ENCODE data around the gene CDH18.

CDH18 gene

DNA sequence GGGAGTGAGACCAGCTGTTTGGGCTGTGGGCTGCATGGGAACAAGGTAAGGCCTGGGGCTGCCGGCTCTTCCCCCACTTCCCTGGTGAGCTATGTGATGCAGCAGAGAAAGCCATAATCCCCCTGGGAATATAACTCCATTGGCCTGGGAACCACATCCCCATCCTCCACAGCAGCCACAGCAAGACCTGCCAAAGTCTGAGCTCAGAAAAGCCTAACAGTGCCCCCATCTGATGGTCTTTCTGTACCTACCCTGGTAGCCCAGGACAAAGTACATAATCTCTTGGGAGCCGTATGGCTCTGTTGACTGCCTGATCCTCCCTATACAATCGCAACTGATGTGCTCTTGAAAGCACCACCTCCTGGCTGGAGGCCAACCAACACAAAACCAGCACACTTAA is 432.6 kb downstream of the CDH18 start:
- no peak for DNase-seq

DNA sequence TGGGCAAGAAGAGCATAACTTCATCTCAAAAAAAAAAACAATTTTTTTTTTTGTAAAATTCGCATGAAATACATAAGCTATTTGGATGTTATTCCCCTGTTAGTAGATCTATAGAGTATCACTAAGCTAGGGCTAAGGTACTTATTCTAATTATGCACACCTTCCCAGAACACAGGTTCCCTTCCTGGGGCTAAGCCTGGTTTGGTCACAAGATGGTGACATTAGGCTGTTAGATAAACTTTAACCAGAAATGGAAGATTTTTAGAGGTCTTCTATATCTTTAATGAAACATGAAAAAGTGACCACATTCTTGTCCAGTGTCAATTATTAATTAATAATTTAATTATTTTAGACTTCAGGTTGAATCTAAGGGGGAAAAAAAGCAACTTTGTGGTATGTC is 433.5 kb downstream of the CDH18 start:
- DNase-seq = no peak

DNA sequence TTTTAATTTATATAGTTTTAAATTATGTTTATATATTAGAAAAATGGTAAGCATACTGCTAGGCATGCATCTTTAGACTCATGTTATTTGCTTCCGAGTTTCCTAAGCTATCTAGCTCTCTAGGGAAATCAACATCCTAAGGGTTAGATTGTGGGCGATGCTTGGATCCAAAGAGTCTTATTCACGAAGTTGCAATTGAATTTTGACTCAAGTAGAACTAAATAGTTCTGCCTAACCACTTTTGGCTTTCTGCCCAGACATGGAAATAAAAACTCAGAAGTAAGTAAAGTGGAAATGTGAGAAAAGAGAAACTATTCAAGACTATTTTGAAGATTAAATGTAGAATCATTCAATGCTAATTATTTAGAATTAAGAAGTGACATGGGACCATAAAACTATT is 440.4 kb downstream of the CDH18 start:
- no peak for DNase-seq

DNA sequence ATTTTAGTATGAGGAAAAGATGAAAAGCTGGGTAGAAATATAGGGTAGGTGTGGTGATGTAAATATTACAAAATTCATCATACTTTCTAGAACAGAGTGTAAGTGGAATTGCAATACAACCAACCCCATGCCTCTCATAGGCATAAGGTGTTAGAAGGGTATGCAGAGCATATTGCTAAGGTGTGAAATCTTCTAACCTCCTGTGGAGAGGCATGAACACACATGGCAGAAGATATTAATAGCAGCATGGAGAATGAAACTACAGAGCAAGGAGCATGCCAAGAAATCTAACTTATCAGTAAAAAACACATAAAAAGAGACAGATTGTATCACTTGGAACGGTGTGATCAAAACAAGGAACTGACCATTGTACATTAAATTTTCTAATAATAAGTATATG is 441.5 kb downstream of the CDH18 start:
- no peak for DNase-seq

DNA sequence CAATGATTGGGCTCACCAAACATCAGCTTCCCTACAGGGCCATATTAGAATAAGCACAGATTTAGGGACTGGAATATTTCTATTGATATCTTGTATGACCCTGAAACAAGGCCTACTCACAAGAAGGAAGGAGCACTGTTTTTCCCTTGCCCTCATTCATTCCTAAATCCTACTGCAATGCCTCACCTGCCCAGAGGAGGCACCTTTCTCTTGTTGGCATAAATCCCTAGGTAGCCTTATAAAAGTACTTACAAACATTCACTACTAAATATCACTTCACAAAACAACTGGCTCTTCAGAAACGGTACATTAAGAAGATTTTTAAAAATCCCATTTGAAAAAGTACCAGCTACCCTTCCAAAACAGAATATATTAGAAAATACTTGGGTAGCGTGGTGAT is 449.4 kb downstream of the CDH18 start:
- DNase-seq = no peak

DNA sequence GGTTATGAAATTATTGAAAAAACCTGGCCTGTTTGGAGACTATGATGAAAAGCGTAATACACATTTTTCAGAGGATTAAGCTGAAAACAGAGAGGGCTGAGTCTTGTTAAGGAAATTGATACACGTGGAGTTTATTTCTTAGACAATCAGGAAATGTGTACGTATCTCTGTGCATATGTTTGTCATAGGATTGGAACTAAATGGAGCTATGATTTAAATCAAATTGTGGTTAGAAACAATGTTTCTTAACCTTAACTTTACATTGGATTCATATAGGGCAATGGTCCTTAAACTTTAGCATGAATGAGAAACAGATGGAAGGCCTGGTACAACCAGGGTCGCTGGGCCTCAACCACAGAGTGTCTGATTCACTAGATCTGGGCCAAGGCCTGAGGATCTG is 451.6 kb downstream of the CDH18 start:
- DNase-seq = no peak

DNA sequence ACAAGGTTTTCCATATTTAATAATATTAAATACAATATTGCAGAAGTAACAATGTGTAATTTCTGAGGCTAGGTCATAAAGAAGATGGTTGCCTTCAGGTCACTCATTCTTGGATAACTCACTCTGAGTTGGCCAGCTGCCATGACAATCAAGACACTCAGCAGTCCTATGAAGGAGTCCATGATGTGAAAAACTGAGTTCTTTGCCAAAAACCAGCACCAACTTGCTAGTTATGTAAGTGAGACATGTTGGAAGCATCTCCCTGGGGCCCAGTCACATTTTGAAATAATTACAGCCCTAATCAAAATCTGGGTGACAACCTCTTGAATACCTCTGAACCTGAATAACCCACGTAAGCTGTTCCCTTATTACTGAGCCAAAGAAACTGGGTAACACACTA is 453.2 kb downstream of the CDH18 start:
- no peak for DNase-seq

DNA sequence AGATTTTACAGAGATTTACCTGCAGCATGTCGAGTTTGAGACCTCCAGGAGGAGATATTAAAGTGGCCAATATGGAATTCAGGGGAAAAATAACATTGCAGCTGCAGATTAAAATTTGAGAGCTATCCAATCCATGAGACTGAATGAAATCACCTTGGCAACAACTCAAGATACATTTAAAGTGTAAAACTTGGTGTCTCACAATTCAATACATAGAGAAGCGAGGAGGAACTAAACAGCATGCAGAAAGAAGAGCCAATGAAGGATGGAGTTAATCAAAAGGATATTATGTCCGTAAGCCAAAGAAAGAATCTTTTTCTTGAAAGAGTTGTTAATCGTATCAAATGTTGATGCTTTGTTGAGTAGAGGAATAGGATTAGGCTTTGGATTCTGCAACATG is 455.1 kb downstream of the CDH18 start:
- DNase-seq = no peak

DNA sequence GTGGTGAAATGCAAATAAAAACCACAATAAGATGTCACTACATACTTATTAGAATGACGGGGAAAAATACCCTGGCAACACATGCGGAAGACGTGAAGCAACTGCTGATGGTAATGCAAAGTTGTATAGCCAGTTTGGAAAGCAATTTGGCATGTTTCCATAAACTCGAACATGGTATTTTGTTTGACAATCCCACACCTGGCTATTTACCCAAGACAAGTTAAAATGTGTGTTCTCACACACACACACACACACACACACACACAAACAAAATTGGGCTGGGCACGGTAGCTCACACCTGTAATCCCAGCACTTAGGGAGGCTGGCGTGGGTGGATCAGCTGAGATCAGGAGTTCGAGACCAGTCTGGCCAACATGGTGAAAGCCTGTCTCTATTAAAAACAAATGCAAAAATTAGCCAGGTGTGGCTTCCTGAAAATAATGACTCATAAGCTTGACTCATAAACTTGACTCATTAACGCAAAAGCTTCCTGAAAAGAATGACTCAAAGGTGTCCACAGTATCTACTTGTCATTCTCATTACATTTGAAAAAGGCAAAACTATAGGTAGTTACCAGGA is 456.5 kb downstream of the CDH18 start:
- no peak for DNase-seq

DNA sequence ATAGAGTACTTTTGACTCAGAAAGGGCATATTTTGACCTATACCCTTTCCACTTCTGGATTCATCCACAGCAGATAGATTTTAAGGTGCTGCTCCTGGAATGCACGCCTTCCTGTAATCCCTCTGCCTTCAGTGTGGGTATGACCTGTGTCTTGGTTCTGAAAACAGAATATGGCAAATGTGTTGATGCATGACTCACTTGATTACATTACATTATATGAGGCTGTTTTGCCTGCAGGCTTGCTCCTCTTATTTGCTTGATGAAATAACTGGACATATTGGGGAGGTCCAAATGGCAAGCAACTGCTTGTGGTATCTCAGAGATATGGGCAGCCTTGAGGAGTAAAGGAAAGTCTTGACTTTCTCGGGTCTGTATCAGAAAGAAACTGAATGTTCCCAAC is 468.6 kb downstream of the CDH18 start:
- DNase-seq = no peak

DNA sequence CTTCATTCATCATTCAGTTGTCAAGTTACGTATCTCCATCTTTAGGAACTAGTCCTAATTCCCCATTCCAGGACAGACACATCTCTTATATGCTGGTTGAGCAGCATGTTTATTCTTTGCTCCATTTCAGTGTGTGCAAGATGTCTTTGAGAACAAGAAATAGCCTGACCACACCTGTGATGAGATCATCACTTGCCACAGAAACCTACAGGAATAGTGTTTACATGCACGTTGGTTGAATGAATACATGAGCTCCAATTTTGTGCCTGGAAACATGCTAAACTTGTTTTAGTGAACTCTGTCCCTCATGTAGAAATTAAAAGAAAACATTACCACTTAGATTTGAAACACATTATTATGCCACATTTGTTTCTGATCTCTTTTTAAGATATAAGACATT is 489.1 kb downstream of the CDH18 start:
- no peak for DNase-seq

DNA sequence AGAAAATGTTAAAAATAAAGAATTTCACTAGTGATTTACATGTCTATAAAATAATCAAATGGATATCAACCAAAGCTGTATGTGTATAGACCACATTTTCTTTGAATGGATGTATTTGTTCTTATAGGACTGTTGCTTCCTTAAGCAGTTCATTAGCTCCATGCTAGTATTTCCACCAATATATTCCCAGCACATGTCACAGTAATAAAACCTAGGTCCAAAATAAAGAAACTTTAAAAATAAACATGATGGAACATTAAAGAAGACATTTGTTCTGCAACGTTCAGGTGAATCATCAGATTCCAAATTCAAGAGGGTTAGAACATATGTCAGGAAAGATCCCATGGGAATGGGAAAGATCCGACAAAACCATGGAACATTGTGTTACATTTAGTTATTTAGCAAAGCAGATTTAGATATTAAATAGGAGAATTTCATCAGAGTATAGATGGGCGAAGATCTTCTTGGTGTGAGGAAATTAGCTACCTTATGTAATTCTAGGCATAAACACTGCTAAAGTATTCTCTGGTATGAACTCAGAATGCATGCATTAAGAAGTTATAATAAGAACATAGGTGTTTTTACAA is 490.7 kb downstream of the CDH18 start:
- DNase-seq = no peak

DNA sequence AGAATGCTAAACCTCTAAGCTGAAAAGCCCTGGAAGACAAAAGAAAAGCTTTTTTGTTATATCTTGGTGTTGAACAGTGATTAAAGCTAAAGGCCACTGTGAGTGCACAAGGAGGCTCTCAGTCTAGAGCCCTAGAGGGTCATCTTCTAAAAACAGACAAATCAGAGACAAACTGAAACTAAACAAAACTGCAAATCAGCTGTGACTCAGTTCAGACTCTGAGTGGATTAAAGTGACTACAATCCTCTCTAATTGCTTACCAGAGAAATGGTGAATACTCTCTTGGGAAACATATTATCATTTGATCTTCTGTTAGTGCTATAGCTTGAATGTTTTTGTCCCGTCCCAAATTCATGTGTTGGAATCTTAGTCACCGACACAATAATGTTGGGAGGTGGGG is 491.9 kb downstream of the CDH18 start:
- no peak for DNase-seq

DNA sequence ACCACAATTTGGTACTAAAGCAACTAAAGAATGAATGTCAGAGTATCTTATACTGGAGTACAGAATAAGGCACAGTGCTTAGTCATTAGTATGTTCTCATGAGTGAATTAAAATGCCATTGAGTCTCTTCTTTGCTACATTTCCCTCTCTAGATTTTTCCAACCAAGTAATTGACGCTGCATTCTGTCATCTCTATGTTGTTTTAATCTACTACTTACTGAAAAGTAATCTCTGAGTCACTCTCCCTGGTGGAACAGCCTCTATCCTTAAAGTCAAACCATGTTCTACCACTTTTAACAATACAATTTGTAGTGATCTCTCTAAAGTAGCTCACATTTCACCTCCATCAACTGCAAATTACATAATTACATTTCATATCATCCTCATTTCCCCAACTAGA is 495.1 kb downstream of the CDH18 start:
- no peak for DNase-seq

DNA sequence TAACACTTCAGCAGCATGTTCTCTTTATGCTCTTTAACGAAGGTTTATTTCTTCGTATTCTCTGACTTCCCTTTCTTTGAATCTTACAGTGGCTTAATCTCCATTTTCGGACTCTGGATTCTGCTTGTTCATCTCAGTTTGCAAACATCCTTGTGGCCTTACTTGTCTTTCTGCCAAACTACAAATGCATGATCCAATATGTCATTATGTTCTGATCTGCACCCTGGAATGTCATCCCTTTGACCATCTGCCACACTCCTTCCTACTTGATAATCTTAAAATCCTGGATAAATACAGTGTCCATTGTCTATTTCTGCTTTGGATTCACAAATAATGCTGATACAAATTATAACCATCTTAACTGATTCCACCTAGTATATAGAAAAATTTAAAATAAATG is 499.2 kb downstream of the CDH18 start:
- no peak for DNase-seq

DNA sequence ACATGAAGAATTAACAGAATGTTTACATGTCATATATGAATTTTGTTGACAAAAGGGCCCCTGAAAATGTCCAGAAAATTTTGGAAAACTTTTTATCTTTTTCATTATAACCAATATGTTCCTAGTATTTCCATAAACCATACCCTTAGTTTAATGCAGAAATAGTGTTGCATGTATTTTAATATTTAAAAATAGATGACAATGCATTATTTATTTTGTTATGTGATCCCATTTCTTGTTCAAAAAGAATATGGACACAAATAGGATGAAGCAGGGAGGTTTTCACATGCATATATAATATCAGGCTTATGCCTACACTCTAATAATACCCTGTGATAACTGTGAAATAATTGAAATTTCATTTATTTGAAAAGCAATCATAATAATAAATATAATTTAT is 500.5 kb downstream of the CDH18 start:
- no peak for DNase-seq

DNA sequence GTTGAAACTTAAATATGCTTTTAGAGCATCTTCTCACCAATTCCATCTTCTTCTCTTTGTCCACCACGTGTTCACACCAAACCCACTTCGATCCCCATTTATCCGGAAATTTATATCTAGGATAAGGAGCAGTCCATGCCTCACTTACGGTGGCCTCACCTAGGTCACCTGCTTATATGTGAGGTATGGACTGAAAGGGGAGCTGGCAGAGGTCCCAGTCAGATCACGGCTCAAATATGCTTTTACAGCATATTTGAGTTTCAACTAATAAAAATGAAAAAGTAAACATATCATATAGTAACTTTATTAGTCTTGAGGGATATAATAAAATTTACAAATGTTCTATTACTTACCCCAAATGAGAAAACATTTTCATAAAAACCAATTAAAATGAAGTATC is 508.4 kb downstream of the CDH18 start:
- DNase-seq = no peak

DNA sequence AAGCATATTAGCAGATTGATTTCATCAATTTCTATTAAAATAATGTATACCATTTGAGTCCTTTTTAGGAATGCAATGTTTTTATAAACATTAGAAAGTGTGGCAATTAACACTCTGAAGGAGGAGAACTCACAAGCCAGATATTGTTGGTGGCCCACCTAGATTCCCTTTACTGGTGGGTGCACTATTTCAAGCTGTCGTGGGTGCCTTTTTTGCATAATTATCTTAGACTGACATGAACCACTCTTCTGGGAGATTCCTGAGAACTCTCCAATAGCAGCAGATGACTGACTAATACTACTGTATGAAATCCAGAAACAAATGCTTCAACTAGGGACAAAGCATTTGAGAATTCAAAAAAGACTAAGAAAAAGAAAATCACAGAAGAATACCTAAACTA is 526.0 kb downstream of the CDH18 start:
- no peak for DNase-seq

DNA sequence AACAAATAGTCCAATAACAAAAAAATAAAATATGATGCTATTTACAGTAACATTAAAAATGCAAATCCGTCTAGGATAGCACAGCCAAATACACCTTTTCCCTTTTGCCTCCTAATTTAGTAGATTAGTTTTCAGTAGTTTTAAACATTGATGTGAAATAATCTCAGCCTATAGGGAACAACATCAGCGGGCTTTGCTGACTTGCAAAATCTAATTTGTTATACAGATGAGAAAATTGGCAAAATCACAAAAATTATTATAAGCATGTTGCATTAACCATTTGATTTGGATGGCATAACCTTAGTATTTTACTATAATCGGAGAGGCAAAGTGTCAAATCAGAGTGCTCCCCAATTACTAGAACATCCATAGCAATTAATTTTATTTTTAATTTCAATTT is 563.5 kb downstream of the CDH18 start:
- no peak for DNase-seq

Measured in NCI-H2227 treated with DMSO at 0.1 percent for 48 hours (cell line).